Endothelial cell (in vitro differentiated cells): Measurements from ENCODE around the gene CFAP74. TPM values are rescaled to one million over a fixed set of nuclear protein-coding genes. Genes with fewer than 3 reads are reported as not detected.

Experiments used
- DNase-seq: peaks from one replicate; pipeline ENCODE4 v3.0.0; 2021; ENCODE audit warnings: low spot score
- H3K27ac Mint-ChIP-seq: one replicate; pipeline ENCODE4 v1.8.0; 2021; ENCODE audit warnings: mixed read lengths, inconsistent platforms; ENCODE audit not compliant: unreplicated experiment
- H3K27me3 Mint-ChIP-seq: one replicate; pipeline ENCODE4 v1.8.0; 2021; ENCODE audit warnings: mild to moderate bottlenecking, moderate library complexity, mixed read lengths, inconsistent platforms; ENCODE audit not compliant: unreplicated experiment
- H3K36me3 Mint-ChIP-seq: one replicate; pipeline ENCODE4 v1.8.0; 2021; ENCODE audit warnings: mild to moderate bottlenecking, low read depth, mixed read lengths, inconsistent platforms; ENCODE audit not compliant: unreplicated experiment
- H3K4me1 Mint-ChIP-seq: one replicate; pipeline ENCODE4 v1.8.0; 2021; ENCODE audit warnings: mild to moderate bottlenecking, mixed read lengths, inconsistent platforms; ENCODE audit not compliant: unreplicated experiment
- H3K4me3 Mint-ChIP-seq: one replicate; pipeline ENCODE4 v1.8.0; 2021; ENCODE audit warnings: mild to moderate bottlenecking, mixed read lengths, inconsistent platforms; ENCODE audit not compliant: unreplicated experiment
- H3K9me3 Mint-ChIP-seq: one replicate; pipeline ENCODE4 v1.8.0; 2021; ENCODE audit warnings: mixed read lengths, inconsistent platforms; ENCODE audit not compliant: unreplicated experiment
- long read RNA-seq: library from polyadenylated mRNA; unstranded; transcript quantifications from one replicate; pipeline ENCODE4 v2.0.0, GENCODE V29; 2020; ENCODE audit not compliant: unreplicated experiment
- total RNA-seq: library from RNA; stranded (reverse); fragmentation: NEBNext Ultra II Directional; extraction: Animal tissue kit (Norgen Biotek cat#: 25700); gene quantifications from one replicate; pipeline ENCODE4 v1.2.1, GENCODE V29; 2021; ENCODE audit not compliant: unreplicated experiment
- TF ChIP-seq, protein P1 (sequence below): fragments of 200-600 bp; sonication (generic); IDR thresholded peaks from one replicate; pipeline ENCODE4 v1.5.0; 2021; ENCODE audit warnings: antibody characterized with exemption; ENCODE audit not compliant: unreplicated experiment

The CFAP74 gene, protein sequence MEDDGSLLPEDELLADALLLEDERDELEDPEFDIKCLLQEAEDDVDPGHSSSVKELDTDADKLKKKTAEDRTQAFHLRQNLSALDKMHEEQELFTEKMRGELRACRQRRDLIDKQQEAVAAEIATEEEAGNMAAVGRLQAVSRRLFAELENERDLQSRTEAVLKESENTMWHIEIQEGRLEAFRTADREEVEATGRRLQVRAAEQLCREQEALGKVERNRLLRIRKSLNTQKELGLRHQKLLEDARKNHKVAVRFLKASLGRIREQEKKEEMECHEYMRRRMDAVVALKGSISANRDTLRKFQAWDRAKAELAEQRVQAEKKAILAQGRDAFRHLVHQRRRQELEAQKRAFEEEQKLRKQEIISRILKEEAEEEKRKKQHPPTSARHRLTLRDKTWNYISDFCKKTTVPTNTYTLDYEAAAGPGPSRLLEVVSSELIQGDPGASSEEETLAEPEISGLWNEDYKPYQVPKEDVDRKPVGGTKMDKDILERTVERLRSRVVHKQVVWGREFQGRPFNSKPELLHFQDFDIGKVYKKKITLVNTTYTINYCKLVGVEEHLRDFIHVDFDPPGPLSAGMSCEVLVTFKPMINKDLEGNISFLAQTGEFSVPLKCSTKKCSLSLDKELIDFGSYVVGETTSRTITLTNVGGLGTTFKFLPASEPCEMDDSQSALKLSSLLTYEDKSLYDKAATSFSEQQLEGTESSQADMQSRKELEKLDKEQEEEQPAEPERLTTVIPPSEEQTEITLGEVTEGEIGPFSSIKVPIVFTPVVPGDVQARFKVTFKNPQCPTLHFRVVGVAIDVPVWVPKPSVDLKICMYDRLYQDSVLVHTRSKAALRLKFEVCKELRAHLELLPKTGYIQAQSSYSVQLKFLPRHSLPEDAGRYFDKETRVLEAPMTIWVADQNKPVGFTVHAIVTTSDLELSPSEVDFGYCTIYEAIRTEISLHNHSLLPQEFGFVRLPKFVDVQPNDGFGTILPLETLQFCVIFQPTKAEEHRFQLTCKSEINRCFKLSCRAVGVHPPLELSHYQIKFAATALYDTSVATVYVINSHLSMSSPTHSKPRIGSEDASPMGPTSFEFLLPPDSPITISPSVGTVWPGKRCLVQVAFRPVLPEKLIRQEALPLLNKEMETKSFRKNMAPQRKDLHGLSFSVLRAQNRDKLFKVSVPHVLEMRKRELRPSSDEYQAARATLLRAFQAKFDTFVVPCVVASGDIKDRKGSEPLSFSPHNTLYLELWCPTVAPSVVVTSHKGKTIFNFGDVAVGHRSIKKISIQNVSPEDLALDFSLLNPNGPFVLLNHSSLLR (N-terminal part only)
- not detected for total RNA-seq
- long read RNA-seq, result 0 reads

DNA sequence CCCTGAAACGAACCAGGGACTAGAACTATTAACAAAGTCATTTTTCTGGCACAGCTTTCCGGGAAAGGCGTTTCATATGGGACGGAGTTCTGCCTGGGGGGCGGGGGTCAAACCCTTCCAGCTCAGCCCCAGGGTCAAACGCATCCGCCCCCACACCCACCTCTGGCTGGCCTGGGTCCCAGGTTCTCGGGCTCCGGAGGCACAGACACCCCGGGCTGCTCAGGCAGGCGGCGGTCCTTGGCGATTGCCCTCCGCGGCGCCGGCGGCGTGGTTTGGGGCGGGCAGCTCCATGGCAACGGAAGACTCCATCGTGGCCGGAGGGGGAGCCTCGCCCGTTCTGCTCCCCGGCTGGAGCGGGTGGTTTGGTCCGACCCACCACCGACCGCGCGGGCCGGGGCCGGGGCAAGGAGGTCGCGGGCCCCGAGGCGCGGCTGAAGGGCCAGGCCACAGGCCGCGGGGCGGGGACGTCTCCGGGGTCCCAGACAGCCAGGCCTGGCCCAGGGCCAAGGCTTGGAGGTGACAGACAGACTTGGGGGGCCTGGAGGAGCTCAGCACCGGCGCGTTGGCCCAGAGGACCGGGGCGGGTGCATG is at the start of gene CFAP74:
Gene CFAP74, minus strand, starts transcription at position 246 of the 591 bp plus-strand sequence. CDS start 12,830 bp downstream, outside the sequence.
- TF ChIP-seq, protein P1, sequence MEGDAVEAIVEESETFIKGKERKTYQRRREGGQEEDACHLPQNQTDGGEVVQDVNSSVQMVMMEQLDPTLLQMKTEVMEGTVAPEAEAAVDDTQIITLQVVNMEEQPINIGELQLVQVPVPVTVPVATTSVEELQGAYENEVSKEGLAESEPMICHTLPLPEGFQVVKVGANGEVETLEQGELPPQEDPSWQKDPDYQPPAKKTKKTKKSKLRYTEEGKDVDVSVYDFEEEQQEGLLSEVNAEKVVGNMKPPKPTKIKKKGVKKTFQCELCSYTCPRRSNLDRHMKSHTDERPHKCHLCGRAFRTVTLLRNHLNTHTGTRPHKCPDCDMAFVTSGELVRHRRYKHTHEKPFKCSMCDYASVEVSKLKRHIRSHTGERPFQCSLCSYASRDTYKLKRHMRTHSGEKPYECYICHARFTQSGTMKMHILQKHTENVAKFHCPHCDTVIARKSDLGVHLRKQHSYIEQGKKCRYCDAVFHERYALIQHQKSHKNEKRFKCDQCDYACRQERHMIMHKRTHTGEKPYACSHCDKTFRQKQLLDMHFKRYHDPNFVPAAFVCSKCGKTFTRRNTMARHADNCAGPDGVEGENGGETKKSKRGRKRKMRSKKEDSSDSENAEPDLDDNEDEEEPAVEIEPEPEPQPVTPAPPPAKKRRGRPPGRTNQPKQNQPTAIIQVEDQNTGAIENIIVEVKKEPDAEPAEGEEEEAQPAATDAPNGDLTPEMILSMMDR, result no peak
- peak; percentile 90 for DNase-seq
- peaks cover 6% of the 10 kb centered on the region for H3K27me3 Mint-ChIP-seq
- H3K36me3 Mint-ChIP-seq, result no peaks in the 10 kb centered on the region
- H3K9me3 Mint-ChIP-seq, result no peaks in the 10 kb centered on the region
- H3K4me1 Mint-ChIP-seq, result no peaks in the 10 kb centered on the region
- no peak within 1 kb of the TSS for H3K4me3 Mint-ChIP-seq
- no peak within 1 kb of the TSS for H3K27ac Mint-ChIP-seq

DNA sequence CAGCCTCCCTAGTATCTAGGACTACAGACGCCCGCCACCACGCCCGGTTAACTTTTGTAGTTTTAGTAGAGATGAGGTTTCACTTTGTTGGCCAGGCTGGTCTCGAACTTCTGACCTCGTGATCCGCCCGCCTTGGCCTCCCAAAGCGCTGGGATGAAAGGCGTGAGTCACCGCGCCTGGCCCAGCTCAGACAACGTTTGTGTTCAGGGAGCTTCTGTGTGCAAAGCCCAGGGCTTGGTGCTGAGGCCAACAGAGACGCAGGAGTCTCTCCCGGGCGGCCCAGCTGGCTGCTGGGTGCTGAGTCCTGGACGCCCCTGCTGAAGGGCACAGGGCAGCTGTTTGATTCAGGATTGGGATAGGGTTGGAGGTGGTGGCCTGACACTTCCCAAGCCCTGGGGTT is 49.6 kb upstream of the CFAP74 start:
- Mint-ChIP-seq H3K9me3 (no peaks in the 10 kb centered on the region), H3K27me3 (peaks cover 12% of the 10 kb centered on the region), H3K4me3 (no peak overlapping the region), H3K36me3 (no peaks in the 10 kb centered on the region), H3K27ac (no peak overlapping the region), H3K4me1 (peaks cover 7% of the 10 kb centered on the region)
- TF ChIP-seq, protein P1, result no peak
- DNase-seq, result no peak

DNA sequence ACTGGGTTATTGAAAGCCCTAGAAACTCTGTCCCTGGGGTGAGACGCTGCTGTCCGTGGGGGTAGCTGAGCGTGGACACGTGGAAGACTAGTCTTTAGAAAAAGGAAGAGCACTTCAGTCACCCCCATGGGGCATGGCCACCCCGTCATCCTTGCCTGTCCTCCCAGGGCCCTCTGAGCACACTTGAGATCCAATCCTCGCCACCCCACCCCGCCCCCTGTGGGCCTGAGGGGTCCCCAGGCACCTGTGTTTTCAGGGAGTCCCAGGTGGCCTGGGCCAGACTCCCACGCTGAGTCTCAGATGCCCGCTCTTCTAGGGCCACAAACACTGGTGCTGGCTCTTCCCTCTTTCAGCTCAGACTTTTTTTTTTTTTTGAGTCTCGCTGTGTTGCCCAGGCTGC is 49.2 kb upstream of the CFAP74 start:
- no peak for DNase-seq
- Mint-ChIP-seq H3K4me1 (peaks cover 7% of the 10 kb centered on the region), H3K4me3 (no peak overlapping the region), H3K27ac (no peak overlapping the region), H3K36me3 (no peaks in the 10 kb centered on the region), H3K27me3 (peaks cover 13% of the 10 kb centered on the region), H3K9me3 (no peaks in the 10 kb centered on the region)
- TF ChIP-seq, protein P1, result no peak

DNA sequence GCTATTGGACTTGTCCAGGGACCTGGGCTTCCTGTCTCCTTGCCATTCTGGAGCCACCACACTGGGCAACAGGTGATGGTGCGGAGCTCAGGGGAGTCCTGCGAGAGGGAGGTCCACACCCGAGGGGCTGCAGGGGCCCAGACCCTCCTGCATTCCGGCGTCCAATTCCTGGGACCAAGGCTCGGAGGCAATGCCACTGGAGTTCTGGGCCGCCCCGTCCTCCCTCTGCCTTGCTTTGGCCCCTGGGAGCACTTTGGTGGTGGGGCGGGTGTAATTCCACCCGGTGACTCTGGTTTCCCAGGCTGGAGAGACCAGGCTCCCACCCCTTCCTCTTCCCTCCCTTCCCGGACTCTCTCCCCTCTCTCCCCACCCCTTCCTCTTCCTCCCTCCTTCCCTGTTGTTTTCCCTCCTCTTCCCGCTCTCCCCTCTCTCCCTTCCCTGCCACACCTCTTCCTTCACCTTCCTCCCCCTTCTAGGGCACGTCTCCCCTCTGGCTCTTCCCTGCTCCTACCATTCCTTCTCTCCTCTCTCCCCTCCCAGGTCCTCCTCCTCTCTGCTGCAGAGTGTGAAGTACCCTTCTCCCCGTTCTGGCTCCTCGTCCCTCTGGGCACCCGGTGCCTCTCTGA is 48.6 kb upstream of the CFAP74 start:
- Mint-ChIP-seq H3K27ac (no peak overlapping the region), H3K9me3 (no peaks in the 10 kb centered on the region), H3K4me1 (peaks cover 7% of the 10 kb centered on the region), H3K27me3 (peaks cover 13% of the 10 kb centered on the region), H3K36me3 (no peaks in the 10 kb centered on the region), H3K4me3 (no peak overlapping the region)
- TF ChIP-seq, protein P1, result no peak
- DNase-seq, result no peak
